GM10248 (cell line): ENCODE data around the gene ZFYVE26.

ENCODE experiments used
- CTCF ChIA-PET: fragments of 300-600 bp; sonication (Branson Sonifier 250); formaldehyde crosslinking; extraction: SDS; loops from one replicate; lab custom pipeline; 2021; ENCODE audit warnings: antibody characterized with exemption; lab: Yijun Ruan, JAX
- POLR2A ChIA-PET: fragments of 350-650 bp; sonication (Branson Sonifier 250); formaldehyde crosslinking; extraction: SDS; loops from one replicate; lab custom pipeline; 2020; ENCODE audit warnings: antibody characterized with exemption; lab: Yijun Ruan, JAX
- DNase-seq: peaks from one replicate; pipeline ENCODE4 v3.0.0; 2012; ENCODE audit errors: extremely low spot score
- CTCF ChIP-seq: IDR thresholded peaks from 2 replicates; pipeline ENCODE4 v1.5.1; 2012; ENCODE audit warnings: mild to moderate bottlenecking, low read depth; ENCODE audit errors: extremely low read depth, missing control alignments, control extremely low read depth

The ZFYVE26 gene

DNA sequence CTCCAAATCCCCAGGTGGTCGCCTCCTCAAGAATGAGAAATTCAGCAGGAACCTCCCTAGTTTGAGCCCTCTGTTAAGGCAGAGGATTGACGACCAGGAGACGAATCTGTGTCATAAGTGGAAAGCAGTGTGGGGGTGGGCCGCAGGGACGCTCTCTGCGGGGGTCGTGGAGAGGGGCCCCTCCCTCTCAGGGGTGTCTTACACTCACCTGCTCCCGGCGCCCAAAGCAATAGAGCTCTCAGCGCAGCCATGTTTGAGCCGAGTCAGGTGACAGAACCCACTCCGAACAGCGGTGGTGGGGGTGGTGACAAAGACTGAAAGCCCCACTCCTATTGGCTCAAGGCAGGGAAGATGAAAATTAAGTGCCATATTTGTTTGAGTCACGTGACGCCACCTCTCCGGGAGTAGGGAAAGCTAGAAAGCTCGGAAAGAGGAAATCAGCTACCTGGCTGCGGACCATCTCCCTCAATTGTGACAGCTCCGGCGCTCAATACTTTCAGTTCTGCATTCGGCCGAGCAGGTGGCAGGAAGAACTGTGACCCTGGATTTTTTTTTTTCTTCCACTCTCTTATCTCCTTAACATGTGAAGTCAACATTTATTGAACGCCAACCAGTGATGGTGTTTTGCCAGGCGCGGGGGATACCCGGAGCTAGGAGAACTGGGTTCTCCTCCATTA is at the start of gene ZFYVE26:
TSS of gene ZFYVE26 (minus strand) at position 265 of the 677 bp plus-strand sequence. CDS start 627 bp downstream, outside the sequence.
- ChIA-PET POLR2A (interaction anchor here (0.8 kb wide), 2 partner anchors 9 to 457 kb away, joined by 3 to 5 read pairs; partner anchors contain the start of gene ATP6V1D), CTCF (interaction anchor here (0.8 to 1.3 kb wide), 2 partner anchors 9 to 122 kb away, joined by 3 to 4 read pairs; no protein-coding TSS in a partner anchor)
- TF ChIP-seq CTCF = no peak
- DNase-seq = peak; percentile 89

GRCh38 chr14:67863223-67863622 is 46.8 kb upstream of the ZFYVE26 start:
- ChIA-PET POLR2A (no interaction called here), CTCF (no interaction called here)
- no peak for DNase-seq
- no peak for TF ChIP-seq CTCF

DNA sequence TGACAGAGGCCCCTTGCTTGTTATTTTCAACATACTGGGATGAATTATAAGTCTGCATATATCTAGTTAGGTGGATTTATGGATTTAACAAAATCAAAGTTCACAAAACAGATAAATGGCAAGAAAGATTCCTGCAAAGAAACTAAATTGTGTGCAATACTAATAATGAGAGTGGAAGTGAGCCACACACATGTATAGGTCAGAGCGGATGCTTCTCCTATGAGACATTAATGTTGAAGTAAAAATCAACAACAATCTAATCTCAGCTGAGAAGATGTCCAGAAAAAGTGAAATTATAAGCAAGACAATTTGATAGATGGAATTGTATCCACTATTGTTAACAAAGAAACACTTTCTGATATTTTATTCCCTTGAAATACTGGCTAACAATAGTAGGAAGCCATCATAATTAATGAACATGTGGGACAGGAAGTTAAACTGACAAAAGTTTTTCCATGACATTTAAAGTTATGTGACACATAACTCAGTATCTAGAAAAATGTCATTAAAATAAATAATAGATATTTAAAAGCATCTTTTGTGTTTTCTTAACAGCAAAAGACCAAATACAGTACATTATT is 42.9 kb upstream of the ZFYVE26 start:
- ChIA-PET CTCF (interaction anchor here (1.2 kb wide), 1 partner anchor 33 kb away, joined by 3 read pairs; no protein-coding TSS in a partner anchor), POLR2A (no interaction called here)
- DNase-seq = no peak
- TF ChIP-seq CTCF = no peak

GRCh38 chr14:67857778-67858350 is 41.5 kb upstream of the ZFYVE26 start:
- TF ChIP-seq CTCF = no peak
- ChIA-PET CTCF (interaction anchor here (1.2 to 1.5 kb wide), 3 partner anchors 9 to 35 kb away, joined by 3 to 5 read pairs (median 4); no protein-coding TSS in a partner anchor), POLR2A (no interaction called here)
- no peak for DNase-seq

GRCh38 chr14:67856827-67857226 is 40.4 kb upstream of the ZFYVE26 start:
- TF ChIP-seq CTCF = no peak
- POLR2A ChIA-PET = no interaction called here
- CTCF ChIA-PET = interaction anchor here (1.1 to 1.5 kb wide), 3 partner anchors 10 to 933 kb away, joined by 3 to 5 read pairs (median 4); no protein-coding TSS in a partner anchor
- DNase-seq = no peak

DNA sequence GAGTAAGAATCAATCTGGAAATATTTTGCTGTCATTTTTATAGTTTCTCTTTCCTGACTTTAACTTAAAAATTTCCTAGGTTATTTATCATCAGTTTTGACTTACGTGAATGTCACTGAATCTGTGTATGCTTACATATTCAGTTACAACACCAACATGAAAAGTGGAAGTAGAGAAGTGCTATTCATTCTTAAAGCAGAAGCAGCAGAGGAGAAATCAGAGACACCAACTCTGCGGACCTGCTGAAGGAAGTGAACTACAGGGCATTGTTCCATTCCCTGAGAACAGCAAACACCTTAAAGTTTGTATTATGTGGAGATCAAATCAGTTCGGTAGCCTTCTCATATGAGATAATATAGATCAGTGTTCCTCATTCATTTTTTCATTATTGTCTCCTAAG is 37.3 kb upstream of the ZFYVE26 start:
- no peak for DNase-seq
- POLR2A ChIA-PET = no interaction called here
- CTCF ChIA-PET = no interaction called here

More for the DNA sequence above, 37.3 kb upstream of the ZFYVE26 start:
- TF ChIP-seq CTCF = no peak
